Neuronal stem cell (in vitro differentiated cells): ENCODE results near the gene SRGAP2C.
"Not testable (repeated sequence)": the region's sequence is repeated elsewhere in the genome, so short reads cannot be mapped to it uniquely, and the experiment has no call there.

Experiments
- DNase-seq: peaks from one replicate; pipeline ENCODE4 v3.0.0-alpha.2; 2013; ENCODE audit warnings: low spot score
- H2AFZ ChIP-seq: one replicate; pipeline ENCODE4 v1.6.1; 2013; ENCODE audit warnings: mild to moderate bottlenecking, low read length, inconsistent platforms
- H2AK5ac ChIP-seq: 2 replicates; pipeline ENCODE4 v1.6.1; 2013; ENCODE audit warnings: low read depth, mild to moderate bottlenecking, inconsistent platforms, low read length, moderate library complexity, mixed read lengths
- H2BK120ac ChIP-seq: 2 replicates; pipeline ENCODE4 v1.6.1; 2013; ENCODE audit warnings: low read depth, mild to moderate bottlenecking, inconsistent platforms, low read length, moderate library complexity, mixed read lengths
- H2BK12ac ChIP-seq: one replicate; pipeline ENCODE4 v1.6.1; 2013; ENCODE audit warnings: low read length, inconsistent platforms
- H2BK15ac ChIP-seq: 2 replicates; pipeline ENCODE4 v1.6.1; 2013; ENCODE audit warnings: mild to moderate bottlenecking, low read length, inconsistent platforms, mixed read lengths
- H2BK5ac ChIP-seq: one replicate; pipeline ENCODE4 v1.6.1; 2013; ENCODE audit warnings: inconsistent platforms, mild to moderate bottlenecking, low read length, moderate library complexity
- H3K14ac ChIP-seq: one replicate; pipeline ENCODE4 v1.6.1; 2013; ENCODE audit warnings: low read length, inconsistent platforms
- H3K18ac ChIP-seq: 2 replicates; pipeline ENCODE4 v1.6.1; 2013; ENCODE audit warnings: low read length, inconsistent platforms
- H3K23ac ChIP-seq: 2 replicates; pipeline ENCODE4 v1.6.1; 2013; ENCODE audit warnings: low read depth, mild to moderate bottlenecking, mixed read lengths, low read length, inconsistent platforms; ENCODE audit not compliant: poor library complexity
- H3K27ac ChIP-seq: replicated peaks from 3 replicates; pipeline ENCODE4 v1.5.1; 2013; ENCODE audit warnings: low read length, inconsistent platforms
- H3K27me3 ChIP-seq, 3 experiments: 2 replicates each; pipeline ENCODE4 v1.6.1; 2013; ENCODE audit warnings: low read length in 3 of 3, mild to moderate bottlenecking in 2 of 3, inconsistent platforms in 1 of 3, low read depth in 1 of 3, mixed read lengths in 1 of 3, moderate library complexity in 1 of 3; ENCODE audit not compliant: control insufficient read depth in 3 of 3, insufficient read depth in 3 of 3
- H3K36me3 ChIP-seq, 2 donors: replicated peaks in 1 of 2; 2 replicates each; pipeline ENCODE4 v1.6.1; 2013; ENCODE audit warnings: low read length in 2 of 2; ENCODE audit not compliant: control insufficient read depth in 2 of 2, insufficient read depth in 2 of 2
- H3K4ac ChIP-seq: 2 replicates; pipeline ENCODE4 v1.6.1; 2013; ENCODE audit warnings: inconsistent platforms, mild to moderate bottlenecking, low read length, moderate library complexity
- H3K4me1 ChIP-seq, 2 donors: 1 replicate in 1 of 2; 2 replicates in 1 of 2; pipeline ENCODE4 v1.6.1; 2013; ENCODE audit warnings: low read length in 2 of 2, low read depth in 1 of 2; ENCODE audit not compliant: control insufficient read depth in 2 of 2, insufficient read depth in 1 of 2
- H3K4me2 ChIP-seq: one replicate; pipeline ENCODE4 v1.6.1; 2013; ENCODE audit warnings: mild to moderate bottlenecking, low read length, inconsistent platforms; ENCODE audit not compliant: insufficient read depth, poor library complexity, severe bottlenecking
- H3K4me3 ChIP-seq, 2 donors: 2 replicates each; pipeline ENCODE4 v1.5.1; 2013; ENCODE audit warnings: low read length in 2 of 2, mild to moderate bottlenecking in 2 of 2, inconsistent platforms in 1 of 2, moderate library complexity in 1 of 2
- H3K79me1 ChIP-seq: one replicate; pipeline ENCODE4 v1.6.1; 2013; ENCODE audit warnings: low read depth, mild to moderate bottlenecking, inconsistent platforms, low read length, moderate library complexity
- H3K9ac ChIP-seq: one replicate; pipeline ENCODE4 v1.6.1; 2013; ENCODE audit warnings: mild to moderate bottlenecking, low read depth, low read length, inconsistent platforms; ENCODE audit not compliant: poor library complexity
- H3K9me3 ChIP-seq, 2 donors: replicated peaks in 1 of 2; 2 replicates each; pipeline versions ENCODE3 to v1.6.1; 2013; ENCODE audit warnings: low read length in 2 of 2, mild to moderate bottlenecking in 2 of 2, inconsistent platforms in 1 of 2, low read depth in 1 of 2, mixed read lengths in 1 of 2, moderate library complexity in 1 of 2; ENCODE audit not compliant: control insufficient read depth in 2 of 2, insufficient read depth in 1 of 2
- H4K8ac ChIP-seq: one replicate; pipeline ENCODE4 v1.6.1; 2013; ENCODE audit warnings: low read depth, mild to moderate bottlenecking, inconsistent platforms, low read length, moderate library complexity
- H4K91ac ChIP-seq: one replicate; pipeline ENCODE4 v1.6.1; 2013; ENCODE audit warnings: low read length, low read depth, mild to moderate bottlenecking, inconsistent platforms; ENCODE audit not compliant: poor library complexity
- WGBS, 2 donors: extraction: QIAGEN DNeasy Blood & Tissue Kit; methylation state at CpG; one replicate each; pipeline ENCODE4 v1.1.7; 2013; ENCODE audit warnings: missing lambda C conversion rate in 2 of 2, mixed read lengths in 1 of 2; ENCODE audit not compliant: insufficient read length in 2 of 2, insufficient replicate concordance in 1 of 2; ENCODE audit errors: extremely low coverage in 2 of 2; 5-methylcytosine and 5-hydroxymethylcytosine counted together

The SRGAP2C gene

GRCh38 chr1:121200232-121200631 is 15.5 kb downstream of the SRGAP2C start:
- DNase-seq, H3K9me3 ChIP-seq, H3K18ac ChIP-seq, H3K4me3 ChIP-seq, H2AK5ac ChIP-seq, H3K4me1 ChIP-seq, H3K9ac ChIP-seq, H3K36me3 ChIP-seq, H3K27ac ChIP-seq, H4K91ac ChIP-seq, H4K8ac ChIP-seq, H2BK15ac ChIP-seq, H2AFZ ChIP-seq, H2BK120ac ChIP-seq, H3K4ac ChIP-seq, H3K79me1 ChIP-seq, H2BK12ac ChIP-seq, H3K14ac ChIP-seq, H3K4me2 ChIP-seq, H2BK5ac ChIP-seq, H3K27me3 ChIP-seq, H3K23ac ChIP-seq: not testable (repeated sequence)
- no CpG with 5 or more reads among the region's 1 CpG for WGBS, 2 donors

- H3K9me3 ChIP-seq, H4K91ac ChIP-seq, H3K4me2 ChIP-seq, H3K9ac ChIP-seq, H2AK5ac ChIP-seq, H2BK5ac ChIP-seq, H3K79me1 ChIP-seq, H3K27me3 ChIP-seq, H2BK15ac ChIP-seq, H3K14ac ChIP-seq, H3K36me3 ChIP-seq, H3K23ac ChIP-seq, H2BK12ac ChIP-seq, H2AFZ ChIP-seq, H4K8ac ChIP-seq, DNase-seq, H3K4ac ChIP-seq, H3K4me3 ChIP-seq, H2BK120ac ChIP-seq, H3K4me1 ChIP-seq, H3K18ac ChIP-seq, H3K27ac ChIP-seq: not testable (repeated sequence)
- no CpG with 5 or more reads among the region's 13 CpGs for WGBS, 2 donors
Observed at GRCh38 chr1:121200985-121201981, 16.5 kb downstream of the SRGAP2C start.

- WGBS, 2 donors: no CpG with 5 or more reads among the region's 3 CpGs
- H3K9me3 ChIP-seq, H3K4me1 ChIP-seq, H3K18ac ChIP-seq, H2BK120ac ChIP-seq, H3K23ac ChIP-seq, H3K27me3 ChIP-seq, H2BK15ac ChIP-seq, H4K91ac ChIP-seq, H3K4ac ChIP-seq, H3K4me3 ChIP-seq, H2AFZ ChIP-seq, H3K36me3 ChIP-seq, DNase-seq, H2AK5ac ChIP-seq, H3K79me1 ChIP-seq, H3K9ac ChIP-seq, H2BK5ac ChIP-seq, H3K14ac ChIP-seq, H2BK12ac ChIP-seq, H3K4me2 ChIP-seq, H3K27ac ChIP-seq, H4K8ac ChIP-seq: not testable (repeated sequence)
Observed at GRCh38 chr1:121202986-121203385, 18.2 kb downstream of the SRGAP2C start.

- not testable (repeated sequence) for H3K9me3 ChIP-seq, H3K36me3 ChIP-seq, H2AFZ ChIP-seq, H4K8ac ChIP-seq, H3K27me3 ChIP-seq, H3K4me1 ChIP-seq, H2BK5ac ChIP-seq, H3K9ac ChIP-seq, H3K18ac ChIP-seq, H3K4me2 ChIP-seq, H2BK15ac ChIP-seq, H2BK120ac ChIP-seq, H3K23ac ChIP-seq, H3K27ac ChIP-seq, H3K14ac ChIP-seq, H3K4ac ChIP-seq, H2AK5ac ChIP-seq, H3K4me3 ChIP-seq, H3K79me1 ChIP-seq, DNase-seq, H2BK12ac ChIP-seq, H4K91ac ChIP-seq
- WGBS, 2 donors: no CpG with 5 or more reads among the region's 8 CpGs
Observed at GRCh38 chr1:121205786-121206711, 21.3 kb downstream of the SRGAP2C start.
